ENCODE measurements around the gene CRB3.
"Not testable (repeated sequence)": the region's sequence is repeated elsewhere in the genome, so short reads cannot be mapped to it uniquely, and the experiment has no call there.

The CRB3 gene, protein sequence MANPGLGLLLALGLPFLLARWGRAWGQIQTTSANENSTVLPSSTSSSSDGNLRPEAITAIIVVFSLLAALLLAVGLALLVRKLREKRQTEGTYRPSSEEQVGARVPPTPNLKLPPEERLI

DNA sequence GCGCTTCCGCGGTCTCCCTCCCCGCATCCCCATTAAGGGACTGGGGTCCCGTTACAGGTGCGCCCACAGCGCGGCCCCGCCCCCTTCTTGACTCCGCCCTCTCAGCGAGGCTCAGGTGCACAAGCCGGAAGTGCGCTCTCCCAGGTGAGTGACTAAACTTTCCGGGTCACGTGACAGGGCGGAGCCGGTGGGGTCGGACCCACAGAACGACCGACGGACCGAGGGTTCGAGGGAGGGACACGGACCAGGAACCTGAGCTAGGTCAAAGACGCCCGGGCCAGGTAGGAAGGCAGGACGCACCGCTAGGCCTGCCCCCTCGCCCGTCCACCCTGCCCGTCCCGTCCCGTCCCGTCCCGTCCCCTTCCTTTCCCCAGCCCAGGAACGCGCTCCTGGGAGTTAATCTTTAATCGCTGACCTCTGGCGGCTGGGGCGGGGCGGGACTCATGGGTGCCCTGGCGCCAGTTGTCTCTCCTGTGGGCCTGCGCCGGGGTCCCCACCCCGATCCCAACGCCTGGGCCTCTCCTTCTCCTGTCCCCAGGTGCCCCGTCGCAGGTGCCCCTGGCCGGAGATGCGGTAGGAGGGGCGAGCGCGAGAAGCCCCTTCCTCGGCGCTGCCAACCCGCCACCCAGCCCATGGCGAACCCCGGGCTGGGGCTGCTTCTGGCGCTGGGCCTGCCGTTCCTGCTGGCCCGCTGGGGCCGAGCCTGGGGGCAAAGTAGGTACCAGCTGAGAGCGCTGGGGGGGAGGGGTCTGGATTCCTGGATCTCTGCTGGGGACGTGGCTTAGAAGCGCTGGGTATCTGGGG lies at the start of gene CRB3:
Gene CRB3, plus strand, starts transcription at position 202 of the 804 bp plus-strand sequence. Its CDS starts 431 bp downstream, at position 633.
- DNase-seq = peak; percentile 77 to 93

DNA sequence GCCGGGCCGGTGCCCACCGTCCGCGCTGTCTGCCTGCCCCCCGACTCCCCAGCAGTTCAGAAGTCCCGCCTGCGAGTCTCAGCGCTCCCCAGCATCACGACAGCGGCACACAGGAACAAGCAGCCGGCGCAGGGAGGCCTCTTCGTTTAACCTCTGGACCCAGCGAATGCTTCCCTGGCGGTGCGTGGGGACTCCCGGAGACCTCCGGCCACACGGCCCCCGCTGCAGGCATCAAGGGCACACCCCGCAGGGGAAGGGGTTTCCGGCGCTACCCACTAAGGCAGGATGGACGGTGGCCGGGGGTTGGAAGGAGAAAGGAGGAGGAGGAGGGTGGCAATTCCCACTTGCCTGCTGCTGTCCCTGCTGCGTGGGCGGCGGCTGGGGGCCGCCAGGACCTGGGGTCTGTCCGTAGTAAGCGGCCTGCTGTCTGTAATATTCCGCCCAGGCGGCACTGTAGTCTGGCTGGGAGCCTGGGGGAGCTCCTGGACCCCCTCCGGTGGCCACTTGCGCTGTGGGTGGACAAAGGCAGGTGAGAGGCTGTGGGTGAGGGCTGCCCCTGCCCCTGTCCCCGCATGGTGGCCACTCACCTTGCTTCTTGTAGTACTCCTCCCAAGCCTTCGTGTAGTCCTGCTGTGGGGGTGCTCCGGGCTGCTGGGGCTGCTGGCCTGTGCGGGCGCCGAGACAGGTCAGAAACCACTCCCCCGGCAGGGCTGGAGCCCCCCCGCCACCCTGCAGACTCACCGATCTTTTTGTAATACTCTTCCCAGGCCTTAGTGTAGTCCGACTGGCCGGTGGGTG lies 49.1 kb upstream of the CRB3 start:
- DNase-seq = no peak

DNA sequence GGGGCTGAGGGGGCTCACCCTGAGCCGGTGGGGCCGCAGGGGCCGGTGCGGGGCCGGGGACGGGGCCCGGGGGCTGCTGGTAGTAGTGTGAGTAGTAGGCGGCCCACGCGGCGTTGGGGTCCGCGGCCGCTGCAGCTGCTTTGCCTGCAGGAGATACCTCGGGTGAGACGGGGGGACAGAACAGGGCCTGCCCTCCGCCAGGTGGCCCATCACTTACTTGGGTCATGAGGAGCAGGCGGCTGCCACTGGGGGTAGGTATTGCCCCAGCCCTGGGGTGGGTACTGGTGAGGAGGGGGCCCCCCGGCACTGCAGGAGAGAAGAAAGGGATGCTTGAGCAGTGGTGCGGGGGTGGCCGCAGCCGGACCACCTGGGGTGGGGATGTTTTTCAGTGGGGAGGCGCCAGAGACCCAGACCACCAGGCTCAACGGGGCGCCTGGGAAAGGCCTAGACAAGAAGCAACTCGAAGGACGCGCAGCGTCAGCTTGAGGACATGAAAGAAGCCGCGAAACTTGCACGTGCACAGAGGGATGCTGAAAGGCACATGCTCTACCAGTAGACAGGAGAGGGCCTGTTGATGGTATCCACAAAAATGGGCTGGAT lies 48.4 kb upstream of the CRB3 start:
- DNase-seq = no peak

DNA sequence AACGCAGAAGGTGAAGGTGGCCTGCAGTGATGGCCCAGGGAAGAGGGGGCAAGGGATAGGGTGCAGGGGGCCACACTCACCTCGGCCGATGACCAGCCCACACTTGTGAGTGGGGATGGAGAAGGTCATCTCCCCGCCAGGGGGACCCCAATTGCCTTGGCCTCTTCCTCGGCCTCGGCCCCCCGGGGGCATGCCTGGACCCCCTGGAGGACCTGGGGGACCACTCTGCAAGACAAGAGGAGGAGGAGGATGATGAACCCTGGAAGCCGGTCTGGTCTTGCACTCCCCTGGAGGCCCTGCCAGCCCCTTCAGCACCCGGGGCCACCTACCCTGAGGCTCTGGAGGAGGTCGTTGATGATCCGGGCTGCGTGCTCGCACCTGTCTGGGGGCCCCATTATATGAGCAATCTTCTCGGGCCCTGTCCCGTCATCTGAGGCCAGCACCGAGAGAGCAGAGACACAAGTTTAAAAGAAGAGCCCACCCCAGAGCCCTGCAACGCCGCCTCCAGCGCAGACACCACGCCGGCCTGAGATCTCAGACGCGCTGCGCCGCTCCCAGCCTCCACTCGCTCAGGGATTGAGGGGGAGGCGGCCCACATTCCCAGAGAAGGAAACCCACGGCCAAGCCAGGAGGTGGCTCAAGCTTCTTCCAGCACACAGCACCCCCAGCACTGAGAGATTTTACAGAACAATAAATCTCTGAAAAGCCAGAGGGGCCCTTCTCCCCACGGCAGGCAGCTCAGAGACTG lies 47.2 kb upstream of the CRB3 start:
- no peak for DNase-seq

DNA sequence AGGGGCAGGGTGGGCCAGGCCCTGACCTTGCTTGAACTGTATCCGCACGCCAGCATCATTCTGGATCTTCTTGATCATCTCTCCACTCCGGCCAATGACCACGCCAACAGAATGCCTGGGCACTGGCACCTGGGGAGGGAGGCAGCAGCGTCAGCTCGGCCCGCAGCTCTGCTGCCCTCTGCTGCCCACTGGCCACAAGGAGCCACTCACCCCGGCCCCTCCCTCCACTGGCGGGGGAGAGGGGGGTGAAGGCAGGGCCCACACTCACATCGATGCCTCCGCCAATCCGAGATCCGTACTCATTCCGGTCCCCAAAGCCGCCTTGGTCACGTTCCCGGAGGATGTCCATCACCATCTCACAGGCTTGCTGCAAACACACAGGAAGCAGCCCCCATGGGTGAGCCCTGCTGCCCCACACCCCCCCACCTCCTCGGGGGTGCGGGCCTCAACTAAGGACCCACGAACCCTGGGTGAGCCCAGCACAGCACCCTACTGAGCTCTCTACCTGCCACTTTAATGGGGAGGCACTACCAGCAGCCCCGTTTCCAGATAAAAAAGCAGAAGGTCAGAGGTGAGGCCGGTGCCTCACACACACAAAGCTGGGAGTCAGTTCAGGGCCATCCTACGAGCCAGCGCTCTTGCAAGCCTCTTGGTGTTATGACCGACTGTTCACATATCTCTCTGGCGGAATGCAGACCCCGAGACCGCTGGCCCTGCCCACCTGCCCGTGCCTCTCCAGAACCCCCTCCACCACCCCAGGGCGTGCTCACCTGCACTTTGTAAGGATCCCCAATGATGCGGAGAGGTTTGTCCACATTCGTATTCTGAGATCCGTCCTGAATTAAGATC lies 46.1 kb upstream of the CRB3 start:
- DNase-seq = no peak

DNA sequence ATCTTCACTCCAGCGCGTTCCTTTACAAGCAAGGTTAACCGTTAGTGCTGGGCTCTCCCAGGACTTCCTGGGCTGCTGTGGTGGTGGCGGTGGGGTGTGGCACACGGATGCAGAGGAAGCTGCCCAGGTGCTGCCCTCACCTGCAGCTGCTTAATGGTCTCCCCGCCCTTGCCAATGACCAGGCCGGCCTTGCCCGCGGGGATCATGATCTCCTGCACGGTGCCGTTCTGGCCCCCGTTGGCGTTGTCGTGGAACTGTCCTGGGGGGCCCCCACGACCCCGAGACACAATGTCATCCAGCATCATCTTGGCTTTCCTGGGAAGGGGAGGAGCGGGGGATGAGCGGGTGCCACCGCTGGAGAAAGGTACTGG lies 45.5 kb upstream of the CRB3 start:
- DNase-seq = no peak

DNA sequence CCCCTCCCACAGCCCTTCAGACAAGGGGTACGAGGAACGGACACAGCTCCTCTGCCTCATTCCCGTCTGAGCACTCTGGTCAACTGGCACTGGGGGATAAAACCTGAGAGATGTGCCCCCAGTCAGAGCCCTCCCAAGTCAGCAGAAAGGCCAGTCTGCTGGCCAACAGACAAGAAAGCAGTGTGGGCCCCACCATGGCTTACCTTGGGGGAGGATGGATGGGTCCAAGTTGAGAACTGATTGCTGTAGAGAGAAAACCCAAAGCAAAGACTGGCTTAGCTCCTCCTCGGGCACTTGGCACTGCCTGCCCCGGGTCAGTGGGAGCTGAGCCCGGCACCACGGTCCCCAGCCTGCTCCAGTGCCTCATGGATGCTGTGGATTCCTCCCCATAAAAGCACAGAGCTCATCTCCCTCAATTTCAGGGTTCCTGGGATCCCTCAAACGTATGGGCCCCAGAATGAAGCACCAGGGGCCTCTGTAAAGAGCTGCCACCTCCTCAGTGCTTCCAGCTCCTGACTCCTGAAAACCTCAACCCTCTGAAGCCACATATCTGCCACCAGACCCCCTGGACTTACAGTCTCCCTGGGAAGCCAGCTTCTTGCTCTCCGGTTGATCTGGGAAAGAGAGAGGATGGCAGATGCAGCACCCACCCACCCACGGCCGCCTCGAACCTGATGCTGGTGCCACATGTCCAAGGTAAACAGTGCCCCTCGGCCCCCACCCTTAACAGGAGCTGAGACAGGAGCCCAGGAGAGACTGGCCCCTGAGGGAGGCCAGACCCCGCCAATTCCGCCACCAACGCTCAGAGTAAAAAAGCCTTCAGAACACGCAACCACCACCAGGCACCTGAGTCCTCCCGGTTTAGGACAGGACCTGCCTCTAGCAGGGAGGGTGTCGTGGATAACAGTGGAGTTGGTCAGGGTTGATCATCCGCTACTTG lies 42.7 kb upstream of the CRB3 start:
- no peak for DNase-seq

DNA sequence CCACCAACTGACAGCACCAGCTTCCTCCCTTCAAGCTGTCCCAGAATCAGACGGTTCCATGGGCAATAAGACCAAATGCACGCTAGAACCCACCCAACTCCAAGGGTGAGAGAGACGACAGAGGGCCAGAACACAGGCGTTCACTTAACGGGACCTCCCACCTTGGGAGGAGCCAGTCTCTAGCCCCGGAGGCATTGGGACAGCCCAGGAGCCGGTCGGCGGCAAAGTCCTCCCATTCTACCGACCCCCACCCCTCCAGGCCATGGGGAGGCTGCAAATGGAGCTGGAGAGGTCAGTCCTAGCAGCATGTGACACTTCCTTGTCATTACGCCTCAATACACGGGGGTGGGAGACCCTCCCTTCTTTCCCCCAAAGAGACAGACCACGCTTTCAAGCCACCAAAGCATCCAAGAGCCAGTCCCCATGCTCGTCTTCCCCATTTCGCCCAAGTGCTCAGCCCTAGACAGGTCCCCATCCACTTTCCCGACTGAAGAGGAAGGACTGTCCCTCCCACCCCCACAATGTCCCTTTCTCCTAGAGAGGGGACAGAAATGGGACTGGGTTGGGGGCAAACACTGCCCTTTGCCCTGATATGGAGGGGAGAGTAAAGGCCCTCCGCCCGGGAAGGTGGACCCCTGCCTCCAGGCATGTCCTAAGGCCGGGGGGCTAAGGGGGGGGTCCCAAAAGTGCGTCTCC lies 40.4 kb upstream of the CRB3 start:
- no peak for DNase-seq

DNA sequence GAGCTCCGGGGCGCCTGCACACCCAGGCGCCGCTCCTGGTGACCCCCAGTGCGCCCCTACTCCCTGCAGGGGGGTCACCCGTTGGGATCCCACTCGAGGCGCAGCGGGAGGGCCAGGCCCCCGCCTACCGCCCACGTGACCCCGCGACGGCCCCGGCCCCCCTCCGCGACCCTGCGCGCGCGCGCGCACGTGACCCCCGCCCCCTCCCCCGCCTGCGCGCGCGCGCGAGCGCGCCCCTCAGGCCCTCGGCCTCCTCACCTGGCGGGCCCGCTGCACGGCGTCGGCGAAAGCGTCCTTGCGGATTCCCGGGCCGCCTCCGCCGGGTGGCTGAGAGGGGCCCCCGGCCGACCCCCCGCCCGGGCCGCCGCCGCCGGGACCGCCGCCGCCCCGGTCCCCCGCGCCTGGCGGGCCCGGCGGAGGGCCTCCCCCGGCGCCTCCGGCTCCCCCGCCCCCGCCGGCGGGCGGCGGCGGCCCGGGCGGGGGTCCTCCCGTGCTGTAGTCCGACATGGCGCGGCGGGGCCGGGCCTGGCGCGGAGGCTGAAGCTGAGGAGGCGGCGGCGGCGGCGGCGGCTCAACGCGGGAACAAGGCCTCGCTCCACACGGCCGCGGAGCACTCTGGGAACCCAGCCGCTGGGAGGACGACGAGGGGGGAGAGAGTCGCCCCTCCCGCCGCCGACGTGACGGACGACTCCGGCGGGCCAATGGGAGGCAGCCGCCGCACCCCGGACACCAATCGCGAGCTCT lies 39.7 kb upstream of the CRB3 start, which contains the start of gene KHSRP:
Gene KHSRP, minus strand, starts transcription at position 617 of the 744 bp plus-strand sequence. Its CDS starts 110 bp downstream, at position 507.
- DNase-seq = peak in 1 of 2 experiments; percentile 33

DNA sequence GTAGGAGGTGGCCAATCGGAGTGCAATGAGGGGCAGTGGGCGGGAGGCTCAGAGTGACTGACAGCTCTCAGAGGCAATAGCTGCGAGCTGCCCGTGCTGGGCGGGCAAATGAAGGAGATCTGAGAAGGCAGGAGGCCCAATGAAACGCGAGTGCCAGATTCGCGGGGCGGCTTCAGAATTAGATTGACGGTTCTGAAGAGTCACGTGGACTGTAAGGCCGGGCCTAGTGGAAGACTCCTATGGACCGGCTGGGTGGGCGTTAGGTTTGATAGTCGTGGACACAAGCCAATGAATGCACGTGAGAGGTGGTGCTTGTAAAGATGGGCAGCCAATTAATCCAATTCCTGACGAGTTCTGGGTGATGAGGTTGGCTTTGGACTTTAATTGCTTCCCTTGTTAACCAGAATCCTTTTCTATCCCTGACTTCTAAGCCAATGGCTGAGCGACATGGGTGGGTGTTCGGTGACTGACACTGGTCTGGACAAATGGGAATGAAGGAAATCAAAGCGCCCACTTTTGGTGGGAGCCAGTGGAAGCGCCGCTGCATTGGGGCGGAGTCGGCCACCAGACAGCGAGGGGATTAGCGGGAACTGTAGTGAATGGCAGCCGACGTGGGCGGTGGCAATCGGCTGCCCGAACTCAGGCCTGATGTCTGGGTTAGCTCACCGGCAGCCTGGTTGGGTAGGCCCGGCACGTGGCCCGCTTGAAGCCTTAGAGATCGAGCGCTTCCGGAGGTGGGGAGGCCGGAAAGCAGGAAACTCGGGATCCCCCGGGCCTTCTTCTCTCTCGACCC lies 38.9 kb upstream of the CRB3 start:
- peak; percentile 98 to 99 for DNase-seq

DNA sequence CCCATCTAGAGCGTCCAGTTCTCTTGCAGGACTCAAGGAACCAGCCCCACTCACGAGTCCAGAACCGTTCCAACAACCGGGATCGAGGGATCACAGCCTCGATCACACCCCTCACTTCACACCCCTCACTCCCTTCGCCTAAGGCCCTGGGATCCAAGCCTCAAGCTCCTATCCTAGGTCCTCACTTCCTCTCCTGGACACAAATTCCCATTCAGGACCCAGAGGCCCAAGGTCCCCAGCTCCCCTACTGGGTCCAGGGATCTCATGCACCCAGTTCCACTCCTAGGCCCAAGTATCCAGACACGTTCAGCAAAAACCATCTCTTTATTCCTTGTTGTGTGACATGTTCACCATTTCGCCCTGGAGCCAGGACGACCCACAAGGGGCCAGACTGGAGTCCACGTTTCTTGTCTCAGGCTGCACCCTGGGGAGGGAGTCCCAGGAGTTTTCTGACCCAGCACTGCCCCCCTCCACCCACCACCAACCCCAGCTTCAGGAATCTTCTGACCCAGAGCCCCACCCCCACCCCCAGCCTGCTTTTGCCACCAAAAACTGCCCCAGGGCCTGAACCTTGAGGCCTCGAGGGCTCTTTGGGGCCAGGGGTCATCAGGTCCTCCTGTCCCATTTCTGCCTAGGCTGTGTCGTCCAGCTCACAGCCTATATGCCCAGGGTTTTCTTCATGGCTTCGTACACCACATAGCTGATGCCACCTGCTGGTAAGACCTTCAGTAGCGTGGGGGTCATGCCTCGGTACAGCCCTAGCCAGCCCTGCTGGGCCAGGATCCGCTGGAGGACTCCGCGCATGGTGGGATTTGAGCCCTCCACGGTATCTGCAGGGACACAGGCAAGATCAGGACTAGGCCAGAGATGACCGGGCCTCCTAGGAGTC lies 38.1 kb upstream of the CRB3 start:
- no peak for DNase-seq

DNA sequence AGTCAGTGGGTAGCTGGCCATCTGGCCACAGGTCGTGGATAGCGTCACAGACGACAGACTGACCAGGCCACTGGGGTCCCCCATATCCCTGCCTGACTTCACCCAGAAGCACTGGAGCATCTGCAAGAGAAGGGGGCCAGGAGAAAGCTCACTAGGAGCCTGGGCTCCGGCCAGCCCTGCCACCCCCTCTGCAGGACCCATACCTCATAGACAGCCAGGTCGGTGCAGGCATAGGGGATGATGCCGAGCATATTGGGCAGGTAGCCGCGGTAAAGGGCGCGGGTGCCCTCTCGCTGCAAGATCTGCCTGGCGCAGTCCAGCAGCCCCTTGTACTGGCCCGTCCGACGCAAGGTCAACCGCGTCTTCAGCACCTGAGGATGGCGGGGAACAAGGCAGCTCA lies 36.9 kb upstream of the CRB3 start:
- DNase-seq = no peak

DNA sequence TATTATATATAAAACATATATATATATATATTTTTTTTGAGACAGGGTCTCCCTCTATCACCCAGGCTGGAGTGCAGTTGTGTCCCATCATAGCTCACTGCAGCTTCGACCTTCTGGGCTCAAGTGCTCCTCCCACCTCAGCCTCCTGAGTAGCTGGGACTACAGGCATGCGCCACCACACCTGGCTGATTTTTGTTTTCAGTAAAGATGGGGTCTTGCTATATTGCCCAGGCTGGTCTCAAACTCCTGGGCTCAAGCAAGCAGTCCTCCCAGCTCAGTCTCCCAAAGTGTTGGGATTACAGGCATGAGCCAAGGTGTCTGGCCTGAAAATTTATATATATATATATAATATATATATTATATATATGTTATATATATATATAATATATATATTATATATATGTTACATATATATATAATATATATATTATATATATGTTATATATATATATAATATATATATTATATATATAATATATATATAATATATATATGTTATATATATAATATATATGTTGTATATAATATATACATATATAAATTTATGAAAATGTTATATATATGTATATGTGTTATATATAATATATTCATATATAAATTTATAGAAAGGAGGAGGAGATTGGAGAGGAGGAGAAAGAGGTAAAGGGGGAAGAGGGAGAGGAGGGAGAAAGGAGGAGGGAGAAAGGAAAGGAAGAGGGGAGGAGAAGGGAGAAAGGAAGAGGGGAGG lies 35.2 kb upstream of the CRB3 start:
- not testable (repeated sequence) for DNase-seq

DNA sequence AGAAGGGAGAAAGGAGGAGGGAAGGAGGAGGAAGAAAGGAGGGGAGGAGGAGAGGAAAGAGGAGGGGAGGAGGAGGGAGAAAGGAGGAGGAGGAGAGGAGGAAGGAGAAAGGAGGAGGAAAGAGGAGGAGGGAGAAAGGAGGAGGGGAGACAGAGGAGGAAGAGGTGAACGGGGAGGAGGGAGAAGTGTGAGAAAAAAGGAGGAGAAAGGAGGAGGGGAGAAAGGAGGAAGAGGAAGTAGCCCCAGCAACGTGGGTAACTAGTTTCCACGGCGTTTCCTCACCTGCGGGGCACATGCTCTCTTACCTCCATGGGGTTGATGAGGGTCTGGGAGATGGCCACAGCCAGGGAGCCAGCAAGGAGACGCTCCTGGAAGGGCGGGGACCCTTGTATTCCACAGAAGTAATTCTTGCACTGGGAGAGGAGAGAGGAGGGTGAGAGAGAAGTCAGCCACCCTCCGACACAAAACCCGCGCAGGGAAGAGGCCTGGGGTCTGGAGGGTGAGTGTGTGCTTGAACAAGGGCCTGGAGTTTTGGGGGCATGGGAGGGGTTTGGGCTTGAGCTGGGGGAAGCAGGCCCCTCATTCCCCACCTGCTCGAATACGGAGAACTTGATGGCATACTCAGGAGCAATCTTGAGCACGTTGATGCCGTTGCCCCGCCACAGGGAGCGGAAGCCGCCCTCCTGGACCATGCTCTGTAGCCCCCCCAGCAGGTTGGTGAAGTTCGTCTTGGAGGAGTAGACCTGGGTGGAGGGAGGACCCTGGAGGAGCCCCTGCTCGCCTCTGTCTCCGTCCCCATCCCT lies 34.5 kb upstream of the CRB3 start:
- DNase-seq = no peak

DNA sequence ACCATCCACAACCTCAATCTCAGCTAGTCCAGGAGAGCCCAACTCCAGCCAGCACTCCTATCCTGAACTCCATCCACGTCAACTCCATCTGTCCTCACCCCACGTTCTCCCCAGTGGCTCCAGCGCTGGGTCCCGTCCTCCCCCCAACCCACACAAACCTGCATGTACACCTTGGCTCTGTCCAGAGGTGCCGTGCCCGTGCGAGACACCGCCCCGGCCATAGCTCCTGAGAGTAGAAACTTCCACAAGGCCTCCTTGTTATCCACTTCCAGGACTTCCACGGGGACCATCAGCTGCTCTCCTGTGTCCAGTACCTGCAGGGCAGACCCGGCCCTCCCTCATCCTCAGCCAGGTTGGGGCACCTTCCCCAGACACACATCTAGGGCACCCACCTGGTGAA lies 32.2 kb upstream of the CRB3 start:
- no peak for DNase-seq

DNA sequence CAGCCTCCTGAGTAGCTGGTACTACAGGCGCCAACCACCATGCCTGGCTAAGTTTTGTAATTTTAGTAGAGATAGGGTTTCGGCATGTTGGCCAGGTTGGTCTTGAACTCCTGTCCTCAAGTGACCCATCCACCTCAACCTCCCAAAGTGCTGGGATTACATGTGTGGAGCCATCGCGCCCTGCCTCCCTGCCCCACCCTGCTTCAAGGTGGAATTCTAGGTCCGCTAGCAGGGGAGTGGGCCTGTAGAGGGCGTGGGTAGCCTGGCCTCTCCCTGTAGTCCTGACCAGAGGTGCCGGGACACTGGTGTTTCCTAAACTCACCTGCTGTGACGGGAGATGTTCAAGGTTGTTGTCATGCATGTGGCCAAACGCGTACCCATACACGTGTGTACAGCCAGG lies 30.9 kb upstream of the CRB3 start:
- no peak for DNase-seq
